HEK293 (cell line): ENCODE measurements around the gene DOCK7.

ENCODE experiments used
- RBAK ChIP-seq: fragments of 450-650 bp; formaldehyde crosslinking; IDR thresholded peaks from 2 replicates; pipeline ENCODE4 v1.5.1; 2016; ENCODE audit warnings: missing biosample characterization, missing genetic modification characterization
- ZNF146 ChIP-seq: fragments of 450-650 bp; formaldehyde crosslinking; IDR thresholded peaks from 2 replicates; pipeline ENCODE4 v1.5.1; 2016; ENCODE audit warnings: missing biosample characterization, missing genetic modification characterization
- ZNF473 ChIP-seq: fragments of 450-650 bp; formaldehyde crosslinking; IDR thresholded peaks from 2 replicates; pipeline ENCODE4 v1.5.1; 2017; ENCODE audit warnings: missing biosample characterization, missing genetic modification characterization
- ZNF658 ChIP-seq: fragments of 450-650 bp; formaldehyde crosslinking; IDR thresholded peaks from 2 replicates; pipeline ENCODE4; 2016; ENCODE audit warnings: missing biosample characterization, missing genetic modification characterization
- TF ChIP-seq, protein P1 (sequence below): fragments of 450-650 bp; formaldehyde crosslinking; IDR thresholded peaks from 2 replicates; pipeline ENCODE4 v1.5.1; 2016; ENCODE audit warnings: missing biosample characterization, missing genetic modification characterization
- TF ChIP-seq, protein P2 (sequence below): fragments of 450-650 bp; formaldehyde crosslinking; IDR thresholded peaks from 2 replicates; pipeline ENCODE4 v1.5.1; 2016; ENCODE audit warnings: missing biosample characterization, missing genetic modification characterization

DNA sequence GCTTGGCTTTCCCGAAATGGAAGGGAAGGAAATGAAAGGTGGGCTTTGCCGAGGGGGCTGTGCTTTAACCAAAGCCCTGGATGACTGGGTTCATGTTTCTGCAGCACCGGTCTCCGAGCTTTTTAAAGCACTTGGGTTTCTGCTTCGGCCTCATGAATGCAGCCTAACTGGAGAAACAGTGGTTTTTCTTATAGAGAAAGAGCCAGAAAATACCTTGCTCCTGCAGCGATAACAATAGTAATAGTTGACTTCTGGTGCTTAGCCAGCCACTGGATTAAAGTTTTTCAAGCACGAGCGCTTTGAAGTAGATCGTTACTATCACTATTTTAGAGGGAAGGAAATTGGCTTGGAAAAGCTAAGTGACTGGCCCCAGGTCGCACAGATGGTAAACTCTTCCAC is 500 bp upstream of the DOCK7 start:
- TF ChIP-seq RBAK (tag by site-specific recombination) = no peak
- TF ChIP-seq, protein P1, sequence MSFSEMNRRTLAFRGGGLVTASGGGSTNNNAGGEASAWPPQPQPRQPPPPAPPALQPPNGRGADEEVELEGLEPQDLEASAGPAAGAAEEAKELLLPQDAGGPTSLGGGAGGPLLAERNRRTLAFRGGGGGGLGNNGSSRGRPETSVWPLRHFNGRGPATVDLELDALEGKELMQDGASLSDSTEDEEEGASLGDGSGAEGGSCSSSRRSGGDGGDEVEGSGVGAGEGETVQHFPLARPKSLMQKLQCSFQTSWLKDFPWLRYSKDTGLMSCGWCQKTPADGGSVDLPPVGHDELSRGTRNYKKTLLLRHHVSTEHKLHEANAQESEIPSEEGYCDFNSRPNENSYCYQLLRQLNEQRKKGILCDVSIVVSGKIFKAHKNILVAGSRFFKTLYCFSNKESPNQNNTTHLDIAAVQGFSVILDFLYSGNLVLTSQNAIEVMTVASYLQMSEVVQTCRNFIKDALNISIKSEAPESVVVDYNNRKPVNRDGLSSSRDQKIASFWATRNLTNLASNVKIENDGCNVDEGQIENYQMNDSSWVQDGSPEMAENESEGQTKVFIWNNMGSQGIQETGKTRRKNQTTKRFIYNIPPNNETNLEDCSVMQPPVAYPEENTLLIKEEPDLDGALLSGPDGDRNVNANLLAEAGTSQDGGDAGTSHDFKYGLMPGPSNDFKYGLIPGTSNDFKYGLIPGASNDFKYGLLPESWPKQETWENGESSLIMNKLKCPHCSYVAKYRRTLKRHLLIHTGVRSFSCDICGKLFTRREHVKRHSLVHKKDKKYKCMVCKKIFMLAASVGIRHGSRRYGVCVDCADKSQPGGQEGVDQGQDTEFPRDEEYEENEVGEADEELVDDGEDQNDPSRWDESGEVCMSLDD (tag by site-specific recombination) = no peak
- no peak for TF ChIP-seq ZNF473
- TF ChIP-seq ZNF658 = no peak
- TF ChIP-seq, protein P2, sequence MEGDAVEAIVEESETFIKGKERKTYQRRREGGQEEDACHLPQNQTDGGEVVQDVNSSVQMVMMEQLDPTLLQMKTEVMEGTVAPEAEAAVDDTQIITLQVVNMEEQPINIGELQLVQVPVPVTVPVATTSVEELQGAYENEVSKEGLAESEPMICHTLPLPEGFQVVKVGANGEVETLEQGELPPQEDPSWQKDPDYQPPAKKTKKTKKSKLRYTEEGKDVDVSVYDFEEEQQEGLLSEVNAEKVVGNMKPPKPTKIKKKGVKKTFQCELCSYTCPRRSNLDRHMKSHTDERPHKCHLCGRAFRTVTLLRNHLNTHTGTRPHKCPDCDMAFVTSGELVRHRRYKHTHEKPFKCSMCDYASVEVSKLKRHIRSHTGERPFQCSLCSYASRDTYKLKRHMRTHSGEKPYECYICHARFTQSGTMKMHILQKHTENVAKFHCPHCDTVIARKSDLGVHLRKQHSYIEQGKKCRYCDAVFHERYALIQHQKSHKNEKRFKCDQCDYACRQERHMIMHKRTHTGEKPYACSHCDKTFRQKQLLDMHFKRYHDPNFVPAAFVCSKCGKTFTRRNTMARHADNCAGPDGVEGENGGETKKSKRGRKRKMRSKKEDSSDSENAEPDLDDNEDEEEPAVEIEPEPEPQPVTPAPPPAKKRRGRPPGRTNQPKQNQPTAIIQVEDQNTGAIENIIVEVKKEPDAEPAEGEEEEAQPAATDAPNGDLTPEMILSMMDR = no peak; the same call in 1 of the 2 replicates
- TF ChIP-seq ZNF146 = no peak
